GM12878 (cell line): ENCODE measurements around the gene OPRM1. TPM values are rescaled to one million over a fixed set of nuclear protein-coding genes. Genes with fewer than 3 reads are reported as not detected.

Experiments
- ATAC-seq: fragments of 200-7000 bp; cut with Tn5 transposase; 3 replicates; pipeline ENCODE4 v1.9.1; 2020; ENCODE audit warnings: mild to moderate bottlenecking, moderate library complexity
- BruUV-seq: library from RNA; stranded (reverse); fragments of 400-500 nt; replicated peaks from 2 replicates; lab custom pipeline; 2021; lab: Mats Ljungman, UMichigan
- CTCF ChIA-PET: fragments of 300-600 bp; sonication (Branson Sonifier 250); formaldehyde crosslinking; extraction: SDS; loops from one replicate; lab custom pipeline; 2021; ENCODE audit warnings: inconsistent platforms; lab: Yijun Ruan, JAX
- POLR2A ChIA-PET: fragments of 350-600 bp; formaldehyde crosslinking; extraction: SDS; loops from one replicate; lab custom pipeline; 2021; ENCODE audit warnings: inconsistent platforms; lab: Charles Lee
- RAD21 ChIA-PET: fragments of 300-600 bp; sonication (Branson Sonifier 250); formaldehyde crosslinking; loops from one replicate; lab custom pipeline; 2023; ENCODE audit warnings: antibody characterized with exemption; ENCODE audit not compliant: unreplicated experiment; lab: Charles Lee
- SMC1A ChIA-PET: fragments of 300-600 bp; sonication (Branson Sonifier 250); formaldehyde crosslinking; loops from one replicate; lab custom pipeline; 2023; ENCODE audit not compliant: unreplicated experiment, uncharacterized antibody; lab: Charles Lee
- DNase-seq: peaks from one replicate; pipeline ENCODE4 v3.0.0-alpha.2; 2011; ENCODE audit warnings: low read depth, low spot score
- FAIRE-seq: peaks from 3 replicates; lab custom pipeline; 2011; peaks lifted over from hg19 to GRCh38; lab: Jason Lieb, UNC
- H2AFZ ChIP-seq: 2 replicates; pipeline ENCODE4 v1.6.0; 2011; ENCODE audit warnings: low read depth, low read length, control low read depth; ENCODE audit not compliant: control insufficient read depth
- H3K27ac ChIP-seq: 2 replicates; pipeline ENCODE4 v1.5.1; 2011; ENCODE audit warnings: control low read depth; ENCODE audit not compliant: control insufficient read depth, insufficient read depth
- H3K27me3 ChIP-seq, 2 experiments: replicated peaks in 1 of 2; 2 replicates each; pipeline versions ENCODE4 v1.6.0 to v1.6.1; 2011; ENCODE audit warnings: low read length in 1 of 2; ENCODE audit not compliant: control insufficient read depth in 2 of 2, insufficient read depth in 2 of 2
- H3K36me3 ChIP-seq, 2 experiments: 2 replicates each; pipeline ENCODE4 v1.5.1; 2011; ENCODE audit warnings: low read length in 1 of 2; ENCODE audit not compliant: control insufficient read depth in 2 of 2, insufficient read depth in 2 of 2
- H3K4me1 ChIP-seq: 2 replicates; pipeline ENCODE4 v1.6.1; 2011; ENCODE audit warnings: mild to moderate bottlenecking, low read length, moderate library complexity, mixed read lengths; ENCODE audit not compliant: control insufficient read depth, insufficient read depth
- H3K4me2 ChIP-seq: 2 replicates; pipeline ENCODE4 v1.6.0; 2011; ENCODE audit warnings: control low read depth; ENCODE audit not compliant: control insufficient read depth, insufficient read depth
- H3K4me3 ChIP-seq: fragments of 200-600 bp; sonication (generic); 2 replicates; pipeline ENCODE4 v1.5.1; 2016
- H3K79me2 ChIP-seq: 2 replicates; pipeline ENCODE4 v1.6.0; 2011; ENCODE audit warnings: low read length; ENCODE audit not compliant: control insufficient read depth, insufficient read depth
- H3K9ac ChIP-seq: 2 replicates; pipeline ENCODE4 v1.8.0; 2011; ENCODE audit warnings: low read length, control low read depth, mixed read lengths; ENCODE audit not compliant: control insufficient read depth, insufficient read depth
- H3K9me3 ChIP-seq: replicated peaks from 3 replicates; pipeline ENCODE4 v1.5.1; 2011; ENCODE audit warnings: mild to moderate bottlenecking, low read length; ENCODE audit not compliant: control insufficient read depth, insufficient read depth
- H4K20me1 ChIP-seq: 2 replicates; pipeline ENCODE4 v1.6.0; 2011; ENCODE audit not compliant: control insufficient read depth, insufficient read depth
- CREB1 ChIP-seq: IDR thresholded peaks from 2 replicates; pipeline ENCODE4 v1.6.1; 2012; ENCODE audit warnings: low read depth, mild to moderate bottlenecking, inconsistent platforms
- HDAC2 ChIP-seq: fragments of 200-600 bp; sonication (generic); IDR thresholded peaks from 2 replicates; pipeline ENCODE4 v1.6.1; 2017
- HDGF ChIP-seq: fragments of 450-650 bp; IDR thresholded peaks from 2 replicates; pipeline ENCODE4 v1.6.1; 2016; ENCODE audit warnings: antibody characterized with exemption
- IRF3 ChIP-seq: fragments of 450-650 bp; IDR thresholded peaks from 2 replicates; pipeline ENCODE4 v1.6.1; 2014; ENCODE audit warnings: mild to moderate bottlenecking
- LARP7 ChIP-seq: fragments of 450-650 bp; IDR thresholded peaks from 2 replicates; pipeline ENCODE4 v1.6.1; 2017; ENCODE audit warnings: mild to moderate bottlenecking
- MEF2A ChIP-seq: IDR thresholded peaks from 2 replicates; pipeline ENCODE4 v1.6.1; 2011; ENCODE audit warnings: low read depth, mild to moderate bottlenecking, low read length, moderate library complexity; ENCODE audit not compliant: insufficient read depth
- MEF2B ChIP-seq: fragments of 450-650 bp; IDR thresholded peaks from 2 replicates; pipeline ENCODE4 v1.6.1; 2018; ENCODE audit warnings: mild to moderate bottlenecking, moderate library complexity; ENCODE audit not compliant: partially characterized antibody, poor library complexity, severe bottlenecking
- PML ChIP-seq: IDR thresholded peaks from 2 replicates; pipeline ENCODE4 v1.6.1; 2012; ENCODE audit warnings: low read length, inconsistent platforms
- POLR2A ChIP-seq: IDR thresholded peaks from 2 replicates; pipeline ENCODE4 v1.6.1; 2011; ENCODE audit warnings: low read depth, mild to moderate bottlenecking, low read length
- POU2F2 ChIP-seq: IDR thresholded peaks from 3 replicates; pipeline ENCODE4 v1.6.1; 2011; ENCODE audit warnings: low read depth, mild to moderate bottlenecking, low read length, borderline replicate concordance
- TAF1 ChIP-seq: IDR thresholded peaks from 2 replicates; pipeline ENCODE4 v1.6.1; 2011; ENCODE audit warnings: mild to moderate bottlenecking, low read depth, low read length, borderline replicate concordance
- USF1 ChIP-seq: IDR thresholded peaks from 2 replicates; pipeline ENCODE4 v1.6.1; 2011; ENCODE audit warnings: borderline replicate concordance, low read depth, mild to moderate bottlenecking, moderate library complexity, mixed read lengths, low read length; ENCODE audit not compliant: insufficient read depth; ENCODE audit errors: extremely low read length
- ZBTB40 ChIP-seq: fragments of 450-650 bp; IDR thresholded peaks from 2 replicates; pipeline ENCODE4 v1.6.1; 2016; ENCODE audit warnings: mild to moderate bottlenecking, moderate library complexity, borderline replicate concordance
- ZNF207 ChIP-seq: fragments of 450-650 bp; IDR thresholded peaks from 2 replicates; pipeline ENCODE4 v1.6.1; 2014; ENCODE audit warnings: antibody characterized with exemption, mild to moderate bottlenecking, borderline replicate concordance
- ZNF384 ChIP-seq: IDR thresholded peaks from 2 replicates; pipeline ENCODE4 v1.6.1; 2012; ENCODE audit warnings: low read depth, mild to moderate bottlenecking, low read length, improper control_type of control experiment, borderline replicate concordance
- ZSCAN29 ChIP-seq: fragments of 450-650 bp; IDR thresholded peaks from 2 replicates; pipeline ENCODE4 v1.6.1; 2017; ENCODE audit warnings: mild to moderate bottlenecking, moderate library complexity
- WGBS: methylation state at CpG from one replicate; pipeline ENCODE4 v1.1.6; 2016; ENCODE audit warnings: low lambda C conversion rate; ENCODE audit not compliant: insufficient replicate concordance, insufficient coverage; ENCODE audit errors: missing lambda C conversion rate; 5-methylcytosine and 5-hydroxymethylcytosine counted together
- in situ Hi-C: fragments of 300-500 bp; cut with MboI; formaldehyde crosslinking; loops from 9 replicates; pipeline ENCODE4 v1.14.3; 2018; ENCODE audit warnings: mixed read lengths
- intact Hi-C: fragments of 100-400 bp; cut with micrococcal nuclease; formaldehyde crosslinking; loops from one replicate; pipeline ENCODE4 v1.14.2; 2022; ENCODE audit not compliant: unreplicated experiment
- polyA plus RNA-seq, 11 experiments: library from polyadenylated mRNA; depleted of rRNA in 4 of 11; unstranded in 6 of 11; stranded (reverse) in 5 of 11; fragments of >200 nt; fragmentation: Nextera tagmentation in 4 of 11; fragmentation: Illumina TruSeq in 1 of 11; extraction: Ambion mirVana in 4 of 11; extraction: Trizol in 1 of 11; gene quantifications; 1 replicate in 1 of 11; 2 replicates in 10 of 11; pipeline versions ENCODE4 v1.2.1 to v1.2.3, GENCODE V29; 2011 to 2016; ENCODE audit warnings: inconsistent platforms in 2 of 11, missing spikeins in 2 of 11, low read depth in 1 of 11
- total RNA-seq, 4 experiments: library from RNA; depleted of rRNA in 3 of 4; stranded (reverse); fragments of >200 nt in 3 of 4; fragmentation: Illumina TruSeq in 1 of 4; extraction: Trizol in 1 of 4; gene quantifications; 2 replicates each; pipeline versions ENCODE4 v1.2.1 to v1.2.3, GENCODE V29; 2013 to 2021
- TF ChIP-seq, protein P1 (sequence below): fragments of 450-650 bp; IDR thresholded peaks from 2 replicates; pipeline ENCODE4 v1.6.1; 2017; ENCODE audit warnings: mild to moderate bottlenecking

Gene OPRM1
- total and polyA plus RNA-seq, 10 of the 15 experiments (the other 5 are each of a cell fraction or from before 2014, with no cell fraction given): not detected

DNA sequence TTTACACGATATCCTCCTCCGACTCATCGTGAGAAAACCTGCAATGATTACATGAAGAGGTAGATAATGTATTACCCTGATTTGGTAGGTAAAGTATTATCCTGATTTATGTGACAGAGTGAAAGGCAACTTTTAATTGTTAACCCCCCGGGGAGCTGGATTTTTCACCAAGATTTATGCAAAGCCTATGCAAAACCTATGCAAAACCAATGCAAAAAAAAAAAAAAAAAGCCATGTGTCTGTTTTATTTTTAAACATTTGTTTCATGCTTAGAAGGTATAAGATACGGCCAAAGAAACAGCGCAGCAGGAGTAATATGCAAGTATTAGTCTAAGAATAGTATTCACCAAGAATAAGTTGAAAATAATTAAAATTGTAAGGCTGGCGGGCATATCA, 207.7 kb downstream of the OPRM1 start:
- peak overlapping the region; percentile 71 for H3K4me2 ChIP-seq
- CTCF ChIA-PET: interaction anchor here (1.1 to 8.2 kb wide), 7 partner anchors 10 to 88 kb away, joined by 3 to 90 read pairs (median 9); no protein-coding TSS in a partner anchor
- peaks cover 26% of the 10 kb centered on the region for H3K4me1 ChIP-seq
- ATAC-seq: peak; percentile 2
- intact Hi-C loops: loop anchor here (2.0 to 5.0 kb wide), 4 partner anchors 30 to 1264 kb away; partner anchors contain the start of gene FBXO5
- no peak for FAIRE-seq
- 83% methylated on average over 7 of the region's 7 CpGs for WGBS
- H3K9ac ChIP-seq: peak overlapping the region; percentile 77
- SMC1A ChIA-PET: interaction anchor here (1.2 to 10.6 kb wide), 11 partner anchors 9 to 108 kb away, joined by 3 to 152 read pairs (median 7); no protein-coding TSS in a partner anchor
- POLR2A ChIA-PET: interaction anchor here (0.6 to 3.7 kb wide), 8 partner anchors 10 to 704 kb away, joined by 4 to 17 read pairs (median 7); no protein-coding TSS in a partner anchor
- peaks cover 56% of the 10 kb centered on the region for H3K79me2 ChIP-seq
- no peaks in the 10 kb centered on the region for H3K9me3 ChIP-seq
- DNase-seq: no peak
- in situ Hi-C loops: loop anchor here (25.0 kb wide), 1 partner anchor 1259 kb away; the partner anchor contains the start of gene FBXO5
- H3K27me3 ChIP-seq: no peaks in the 10 kb centered on the region
- no TSS peak for BruUV-seq
- H3K36me3 ChIP-seq: peaks cover 0 to 4% of the 10 kb centered on the region in 2 experiments; a peak in 1 of 4 replicates
- no peak overlapping the region for H2AFZ ChIP-seq
- no peaks in the 10 kb centered on the region for H4K20me1 ChIP-seq
- H3K4me3 ChIP-seq: peak overlapping the region; percentile 76
- peak overlapping the region; percentile 78 for H3K27ac ChIP-seq
- RAD21 ChIA-PET: interaction anchor here (0.8 to 6.6 kb wide), 13 partner anchors 8 to 108 kb away, joined by 3 to 70 read pairs (median 5); no protein-coding TSS in a partner anchor
- TF ChIP-seq CREB1 (no peak), IRF3 (no peak), USF1 (no peak), LARP7 (no peak), ZNF207 (no peak), POU2F2 (peak; percentile 92), ZBTB40 (no peak), MEF2A (peak; percentile 38; the same call in 1 of the 2 replicates), HDAC2 (no peak), ZNF384 (peak; percentile 92), POLR2A (no peak), MEF2B (peak; percentile 13), PML (no peak), TAF1 (0 out of 2 replicates have a peak, but pooled peaks have one; percentile 36), HDGF (no peak), ZSCAN29 (no peak)
- TF ChIP-seq, protein P1, sequence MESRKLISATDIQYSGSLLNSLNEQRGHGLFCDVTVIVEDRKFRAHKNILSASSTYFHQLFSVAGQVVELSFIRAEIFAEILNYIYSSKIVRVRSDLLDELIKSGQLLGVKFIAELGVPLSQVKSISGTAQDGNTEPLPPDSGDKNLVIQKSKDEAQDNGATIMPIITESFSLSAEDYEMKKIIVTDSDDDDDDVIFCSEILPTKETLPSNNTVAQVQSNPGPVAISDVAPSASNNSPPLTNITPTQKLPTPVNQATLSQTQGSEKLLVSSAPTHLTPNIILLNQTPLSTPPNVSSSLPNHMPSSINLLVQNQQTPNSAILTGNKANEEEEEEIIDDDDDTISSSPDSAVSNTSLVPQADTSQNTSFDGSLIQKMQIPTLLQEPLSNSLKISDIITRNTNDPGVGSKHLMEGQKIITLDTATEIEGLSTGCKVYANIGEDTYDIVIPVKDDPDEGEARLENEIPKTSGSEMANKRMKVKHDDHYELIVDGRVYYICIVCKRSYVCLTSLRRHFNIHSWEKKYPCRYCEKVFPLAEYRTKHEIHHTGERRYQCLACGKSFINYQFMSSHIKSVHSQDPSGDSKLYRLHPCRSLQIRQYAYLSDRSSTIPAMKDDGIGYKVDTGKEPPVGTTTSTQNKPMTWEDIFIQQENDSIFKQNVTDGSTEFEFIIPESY: no peak
